HCT116 (cell line): Measurements from ENCODE around the gene C19orf25.

Experiments
- ELF1 ChIP-seq: IDR thresholded peaks from 2 replicates; pipeline ENCODE4 v1.6.1; 2012; ENCODE audit warnings: low read depth, borderline replicate concordance
- EZH2 ChIP-seq: fragments of 200-600 bp; sonication (generic); IDR thresholded peaks from 2 replicates; pipeline ENCODE4 v1.6.1; 2017; ENCODE audit warnings: antibody characterized with exemption, mixed run types
- EZH2phosphoT487 ChIP-seq: fragments of 200-600 bp; IDR thresholded peaks from 2 replicates; pipeline ENCODE4 v1.6.1; 2018; ENCODE audit warnings: antibody characterized with exemption, borderline replicate concordance
- POLR2A ChIP-seq: IDR thresholded peaks from 2 replicates; pipeline ENCODE4 v1.7.0; 2011; ENCODE audit warnings: borderline replicate concordance; ENCODE audit not compliant: insufficient read depth, insufficient read length; ENCODE audit errors: extremely low read depth
- POLR2AphosphoS5 ChIP-seq: IDR thresholded peaks from 2 replicates; pipeline ENCODE4 v1.6.1; 2011; ENCODE audit warnings: mild to moderate bottlenecking, low read depth, low read length, moderate library complexity
- RAD21 ChIP-seq: IDR thresholded peaks from 2 replicates; pipeline ENCODE4 v1.6.1; 2012; ENCODE audit warnings: low read depth, mild to moderate bottlenecking
- ZNF274 ChIP-seq: fragments of 200-500 bp; sonication (Bioruptor generic); IDR thresholded peaks from 2 replicates; pipeline ENCODE4 v1.6.1; 2014; ENCODE audit warnings: mild to moderate bottlenecking, low read depth, low read length, inconsistent platforms
- TF ChIP-seq, protein P1 (sequence below), 3 experiments: fragments of 200-600 bp in 1 of 3; sonication (generic) in 1 of 3; IDR thresholded peaks in 2 of 3; conservative IDR thresholded peaks in 1 of 3; 2 replicates each; pipeline ENCODE4 v1.5.1; 2012 to 2017; ENCODE audit warnings: low read depth in 2 of 3, low read length in 2 of 3, antibody characterized with exemption in 1 of 3, borderline replicate concordance in 1 of 3, control low read depth in 1 of 3, mild to moderate bottlenecking in 1 of 3, mixed read lengths in 1 of 3, mixed run types in 1 of 3, moderate library complexity in 1 of 3; ENCODE audit not compliant: insufficient read depth in 1 of 3

- TF ChIP-seq, protein P1, sequence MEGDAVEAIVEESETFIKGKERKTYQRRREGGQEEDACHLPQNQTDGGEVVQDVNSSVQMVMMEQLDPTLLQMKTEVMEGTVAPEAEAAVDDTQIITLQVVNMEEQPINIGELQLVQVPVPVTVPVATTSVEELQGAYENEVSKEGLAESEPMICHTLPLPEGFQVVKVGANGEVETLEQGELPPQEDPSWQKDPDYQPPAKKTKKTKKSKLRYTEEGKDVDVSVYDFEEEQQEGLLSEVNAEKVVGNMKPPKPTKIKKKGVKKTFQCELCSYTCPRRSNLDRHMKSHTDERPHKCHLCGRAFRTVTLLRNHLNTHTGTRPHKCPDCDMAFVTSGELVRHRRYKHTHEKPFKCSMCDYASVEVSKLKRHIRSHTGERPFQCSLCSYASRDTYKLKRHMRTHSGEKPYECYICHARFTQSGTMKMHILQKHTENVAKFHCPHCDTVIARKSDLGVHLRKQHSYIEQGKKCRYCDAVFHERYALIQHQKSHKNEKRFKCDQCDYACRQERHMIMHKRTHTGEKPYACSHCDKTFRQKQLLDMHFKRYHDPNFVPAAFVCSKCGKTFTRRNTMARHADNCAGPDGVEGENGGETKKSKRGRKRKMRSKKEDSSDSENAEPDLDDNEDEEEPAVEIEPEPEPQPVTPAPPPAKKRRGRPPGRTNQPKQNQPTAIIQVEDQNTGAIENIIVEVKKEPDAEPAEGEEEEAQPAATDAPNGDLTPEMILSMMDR (IDR thresholded peaks at IDR 0.05 in 2 of 3, conservative IDR thresholded peaks at IDR 0.05 in 1 of 3; ENCODE audit: borderline replicate concordance in 1 of 3, insufficient read depth in 1 of 3, low read depth in 2 of 3, low read length in 2 of 3): no peak
- TF ChIP-seq EZH2phosphoT487: no peak
- no peak for TF ChIP-seq POLR2A
- no peak for TF ChIP-seq EZH2
- no peak for TF ChIP-seq POLR2AphosphoS5
- no peak for TF ChIP-seq ELF1
- no peak for TF ChIP-seq ZNF274
- no peak for TF ChIP-seq RAD21
Observed at GRCh38 chr19:1488282-1488601, 9.2 kb upstream of the C19orf25 start.
